NCI-H345 treated with DMSO at 0.1 percent for 48 hours (cell line): ENCODE results near the gene UBAC2.

Experiments used
- DNase-seq: peaks from one replicate; lab custom pipeline; 2025; ENCODE audit not compliant: unreplicated experiment; lab: John Stamatoyannopoulos, UW

Gene UBAC2

GRCh38 chr13:99353836-99354235 lies 153.2 kb downstream of the UBAC2 start:
- DNase-seq: no peak

- no peak for DNase-seq
Observed at GRCh38 chr13:99354371-99354951, 153.8 kb downstream of the UBAC2 start.

- no peak for DNase-seq
Observed at GRCh38 chr13:99355267-99356011, 154.8 kb downstream of the UBAC2 start.

- no peak for DNase-seq
Observed at GRCh38 chr13:99356012-99356261, 155.3 kb downstream of the UBAC2 start.

- no peak for DNase-seq
Observed at GRCh38 chr13:99356262-99357091, 155.8 kb downstream of the UBAC2 start.

- no peak for DNase-seq
Observed at GRCh38 chr13:99357131-99357596, 156.5 kb downstream of the UBAC2 start.

GRCh38 chr13:99357941-99358340 lies 157.3 kb downstream of the UBAC2 start:
- no peak for DNase-seq

- DNase-seq: no peak
Observed at GRCh38 chr13:99359528-99359927, 158.9 kb downstream of the UBAC2 start.

- DNase-seq: no peak
Observed at GRCh38 chr13:99360696-99361095, 160.0 kb downstream of the UBAC2 start.

GRCh38 chr13:99361197-99361596 lies 160.5 kb downstream of the UBAC2 start:
- DNase-seq: no peak

- DNase-seq: no peak
Observed at GRCh38 chr13:99362362-99362761, 161.7 kb downstream of the UBAC2 start.

- no peak for DNase-seq
Observed at GRCh38 chr13:99363391-99363790, 162.7 kb downstream of the UBAC2 start.

GRCh38 chr13:99363949-99364348 lies 163.3 kb downstream of the UBAC2 start:
- DNase-seq: no peak

- DNase-seq: no peak
Observed at GRCh38 chr13:99366075-99366987, 165.7 kb downstream of the UBAC2 start.

GRCh38 chr13:99367106-99367616 lies 166.5 kb downstream of the UBAC2 start:
- no peak for DNase-seq

GRCh38 chr13:99367663-99368448 lies 167.2 kb downstream of the UBAC2 start:
- DNase-seq: no peak

- no peak for DNase-seq
Observed at GRCh38 chr13:99370481-99371275, 170.0 kb downstream of the UBAC2 start.

GRCh38 chr13:99371956-99372355 lies 171.3 kb downstream of the UBAC2 start:
- DNase-seq: no peak

GRCh38 chr13:99373436-99373835 lies 172.8 kb downstream of the UBAC2 start:
- no peak for DNase-seq
